Measurements from ENCODE around the gene PTTG1IP2.

DNA sequence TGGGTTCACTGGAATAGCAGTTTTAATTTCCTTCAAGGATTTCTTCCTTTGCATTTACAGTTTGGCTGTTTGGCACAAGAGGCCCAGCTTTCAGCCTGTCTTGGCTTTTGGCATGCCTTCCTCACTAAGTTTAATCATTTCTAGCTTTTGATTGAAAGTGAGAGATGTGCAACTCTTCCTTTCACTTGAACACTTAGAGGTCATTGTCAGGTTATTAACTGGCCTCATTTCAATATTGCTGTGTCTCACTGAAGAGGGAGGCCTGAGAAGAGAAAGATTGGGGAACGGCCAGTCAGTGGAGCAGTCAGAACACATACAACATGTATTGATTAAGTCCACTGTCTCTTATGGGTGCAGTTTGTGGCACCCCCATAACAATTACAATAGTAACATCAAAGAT is 33.9 kb downstream of the PTTG1IP2 start:
- no peak for TF ChIP-seq CTCF (IDR thresholded peaks at IDR 0.05; ENCODE audit: borderline replicate concordance, extremely low read depth, low read length, poor library complexity, severe bottlenecking)
- no peak for TF ChIP-seq EZH2 (IDR thresholded peaks at IDR 0.05; ENCODE audit: borderline replicate concordance, low read depth, low read length, severe bottlenecking)

Measured in DND-41 (cell line).